ENCODE measurements around the gene TP53INP2. TPM values are rescaled to one million over a fixed set of nuclear protein-coding genes. Genes with fewer than 3 reads are reported as not detected.
A peak's percentile ranks its signal among the peaks of the same experiment; 100 is the strongest.

Gene TP53INP2
- total RNA-seq, 1 donor from 2014 or later: 4.0 TPM

GRCh38 chr20:34705397-34706301, 1.5 kb downstream of the TP53INP2 start:
- Mint-ChIP-seq H3K4me3 (peak overlapping the region; percentile 87), H3K4me1 (peaks cover 27% of the 10 kb centered on the region), H3K27ac (peak overlapping the region; percentile 85), H3K9me3 (no peaks in the 10 kb centered on the region), H3K27me3 (peaks cover 6% of the 10 kb centered on the region), H3K36me3 (ENCODE audit: low read depth) (peaks cover 4% of the 10 kb centered on the region)
- no peak for TF ChIP-seq CTCF (IDR thresholded peaks at IDR 0.05)
- no peak for ATAC-seq (ENCODE audit: low read depth)
- ChIA-PET CTCF (interaction anchor here (1.5 kb wide), 1 partner anchor 167 kb away, joined by 6 read pairs; no protein-coding TSS in a partner anchor), POLR2A (interaction anchor here (1.8 to 2.0 kb wide), 2 partner anchors 28 to 148 kb away, joined by 4 to 16 read pairs; partner anchors contain the start of genes MAP1LC3A and PIGU)
- intact Hi-C loops (cut with micrococcal nuclease): loop anchor here (2.0 to 10.0 kb wide), 2 partner anchors 387 to 711 kb away; partner anchors contain the start of genes RALY and TRPC4AP
- no peak for DNase-seq

GRCh38 chr20:34706302-34706875, 2.2 kb downstream of the TP53INP2 start:
- Mint-ChIP-seq H3K4me3 (peak overlapping the region; percentile 28), H3K27me3 (peaks cover 6% of the 10 kb centered on the region), H3K27ac (no peak overlapping the region), H3K9me3 (no peaks in the 10 kb centered on the region), H3K4me1 (peaks cover 29% of the 10 kb centered on the region), H3K36me3 (ENCODE audit: low read depth) (peaks cover 4% of the 10 kb centered on the region)
- DNase-seq (no peak), ATAC-seq (ENCODE audit: low read depth) (no peak)
- intact Hi-C loops (cut with micrococcal nuclease): loop anchor here (10.0 kb wide), 1 partner anchor 712 kb away; the partner anchor contains the start of gene RALY
- TF ChIP-seq CTCF (IDR thresholded peaks at IDR 0.05): no peak
- ChIA-PET POLR2A (no interaction called here), CTCF (interaction anchor here (1.5 to 3.8 kb wide), 2 partner anchors 168 to 169 kb away, joined by 6 to 21 read pairs; no protein-coding TSS in a partner anchor)

- peaks cover 2% of the 10 kb centered on the region for H3K27me3 Mint-ChIP-seq
- H3K9me3 Mint-ChIP-seq: no peaks in the 10 kb centered on the region
- ChIA-PET CTCF (interaction anchor here (0.8 to 3.8 kb wide), 8 partner anchors 9 to 395 kb away, joined by 3 to 21 read pairs (median 4); partner anchors contain the start of gene PIGU), POLR2A (interaction anchor here (2.8 kb wide), 1 partner anchor 30 kb away, joined by 21 read pairs; the partner anchor contains the start of gene PIGU)
- H3K36me3 Mint-ChIP-seq (ENCODE audit: low read depth): peaks cover 4% of the 10 kb centered on the region
- ATAC-seq (ENCODE audit: low read depth) (no peak), DNase-seq (no peak)
- intact Hi-C loops (cut with micrococcal nuclease): loop anchor here (10.0 kb wide), 1 partner anchor 712 kb away; the partner anchor contains the start of gene RALY
- H3K27ac Mint-ChIP-seq: no peak overlapping the region
- H3K4me1 Mint-ChIP-seq: peaks cover 29% of the 10 kb centered on the region
- no peak for TF ChIP-seq CTCF (IDR thresholded peaks at IDR 0.05)
- H3K4me3 Mint-ChIP-seq: no peak overlapping the region
Observed at GRCh38 chr20:34706912-34707784, 3.0 kb downstream of the TP53INP2 start.

- intact Hi-C loops (cut with micrococcal nuclease): loop anchor here (1.0 to 10.0 kb wide), 9 partner anchors 31 to 714 kb away; partner anchors contain the start of genes AHCY, ITCH, MAP1LC3A and PIGU
- ATAC-seq (ENCODE audit: low read depth) (no peak), DNase-seq (peak; percentile 63)
- Mint-ChIP-seq H3K27ac (peak overlapping the region; percentile 80), H3K4me3 (peak overlapping the region; percentile 88), H3K27me3 (no peaks in the 10 kb centered on the region), H3K36me3 (ENCODE audit: low read depth) (peaks cover 10% of the 10 kb centered on the region), H3K4me1 (peaks cover 21% of the 10 kb centered on the region), H3K9me3 (no peaks in the 10 kb centered on the region)
- ChIA-PET POLR2A (interaction anchor here (0.8 to 2.8 kb wide), 8 partner anchors 29 to 447 kb away, joined by 3 to 21 read pairs (median 4); partner anchors contain the start of genes AHCY, DYNLRB1, MAP1LC3A and PIGU), CTCF (interaction anchor here (0.7 to 3.8 kb wide), 8 partner anchors 10 to 436 kb away, joined by 3 to 21 read pairs (median 3); no protein-coding TSS in a partner anchor)
- TF ChIP-seq CTCF (IDR thresholded peaks at IDR 0.05): no peak
Observed at GRCh38 chr20:34708621-34709043, 4.5 kb downstream of the TP53INP2 start.
